ENCODE results near the gene LRTM2.

DNA sequence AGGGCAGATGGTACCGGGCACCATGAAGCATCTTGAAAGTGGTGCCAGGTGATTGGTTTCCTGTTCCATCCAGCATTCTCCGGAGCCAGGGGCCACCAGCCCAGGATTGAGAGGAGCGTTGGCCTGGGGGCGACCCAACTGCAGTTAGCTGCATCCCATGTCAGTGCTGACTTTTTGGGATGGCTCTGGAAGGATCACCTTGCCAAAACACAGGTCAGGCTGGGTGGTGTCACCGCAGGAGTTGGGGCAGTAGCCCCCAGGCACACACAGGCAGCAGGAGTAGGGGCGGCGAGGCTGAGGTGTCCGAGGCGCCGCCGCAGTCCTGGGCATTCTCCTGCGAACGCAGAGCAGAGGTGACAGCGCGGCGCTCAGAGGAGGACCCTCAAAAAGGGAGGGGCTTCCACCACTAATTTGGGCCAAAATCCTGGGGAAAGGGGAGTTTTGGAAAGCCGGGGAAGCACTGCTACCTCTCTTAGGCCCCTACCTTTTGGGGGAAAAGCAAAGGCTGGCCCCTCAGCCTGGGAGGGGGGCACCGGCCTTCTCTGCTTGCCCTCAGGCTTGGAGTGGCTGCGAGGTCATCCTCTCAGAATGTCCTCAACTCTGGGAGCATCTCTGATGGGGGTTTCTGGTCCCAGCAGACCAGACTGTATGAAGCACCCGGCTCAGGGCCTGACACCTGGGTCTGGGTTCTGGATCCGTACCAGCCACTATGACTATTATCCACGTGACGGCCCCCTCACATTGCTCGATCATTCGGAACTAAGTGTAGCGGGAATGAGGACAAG is 26.7 kb upstream of the LRTM2 start:
- no peak for TF ChIP-seq EZH2phosphoT487 (IDR thresholded peaks at IDR 0.05; ENCODE audit: insufficient read depth, low read depth)
- no peak for TF ChIP-seq EZH2 (IDR thresholded peaks at IDR 0.05; ENCODE audit: insufficient read depth, poor library complexity, severe bottlenecking)
